ENCODE data around the gene FKBP11. TPM values are rescaled to one million over a fixed set of nuclear protein-coding genes. Genes with fewer than 3 reads are reported as not detected.
A peak's percentile ranks its signal among the peaks of the same experiment; 100 is the strongest.

Gene FKBP11
- total RNA-seq, 2 experiments from 2014 or later = 96.2 to 100 TPM

GRCh38 chr12:48961801-48962200, 36.5 kb upstream of the FKBP11 start:
- no peaks in the 10 kb centered on the region for H3K36me3 Mint-ChIP-seq (ENCODE audit: low read depth)
- intact Hi-C loops (cut with micrococcal nuclease) = no loop called here
- DNase-seq = no peak
- ChIA-PET POLR2A (interaction anchor here (1.4 to 2.2 kb wide), 2 partner anchors 16 to 27 kb away, joined by 4 to 6 read pairs; partner anchors contain the start of gene WNT1), CTCF (interaction anchor here (1.9 to 51.8 kb wide), 2 partner anchors 17 to 35 kb away, joined by 5 to 896 read pairs; partner anchors contain the start of gene DDN)
- H3K27ac Mint-ChIP-seq = no peak overlapping the region
- H3K4me3 Mint-ChIP-seq = no peak overlapping the region
- no peaks in the 10 kb centered on the region for H3K9me3 Mint-ChIP-seq
- no peak for ATAC-seq
- TF ChIP-seq CTCF (IDR thresholded peaks at IDR 0.05) = no peak
- peaks cover 7% of the 10 kb centered on the region for H3K4me1 Mint-ChIP-seq (ENCODE audit: low read depth)
- H3K27me3 Mint-ChIP-seq = peaks cover 7% of the 10 kb centered on the region

- H3K4me3 Mint-ChIP-seq = no peak overlapping the region
- H3K27me3 Mint-ChIP-seq = peaks cover 7% of the 10 kb centered on the region
- no peak overlapping the region for H3K27ac Mint-ChIP-seq
- intact Hi-C loops (cut with micrococcal nuclease) = no loop called here
- no peak for ATAC-seq
- H3K4me1 Mint-ChIP-seq (ENCODE audit: low read depth) = peaks cover 10% of the 10 kb centered on the region
- no peaks in the 10 kb centered on the region for H3K9me3 Mint-ChIP-seq
- POLR2A ChIA-PET = interaction anchor here (1.4 to 2.2 kb wide), 2 partner anchors 17 to 27 kb away, joined by 4 to 6 read pairs; partner anchors contain the start of gene WNT1
- CTCF ChIA-PET = interaction anchor here (51.8 kb wide), 1 partner anchor 35 kb away, joined by 896 read pairs; the partner anchor contains the start of gene DDN
- no peak for DNase-seq
- no peak for TF ChIP-seq CTCF (IDR thresholded peaks at IDR 0.05)
- H3K36me3 Mint-ChIP-seq (ENCODE audit: low read depth) = no peaks in the 10 kb centered on the region
Measured at GRCh38 chr12:48961331-48961730, 36.0 kb upstream of the FKBP11 start.

- TF ChIP-seq CTCF (IDR thresholded peaks at IDR 0.05) = no peak
- no peaks in the 10 kb centered on the region for H3K9me3 Mint-ChIP-seq
- no peak overlapping the region for H3K27ac Mint-ChIP-seq
- DNase-seq (no peak), ATAC-seq (no peak)
- H3K4me1 Mint-ChIP-seq (ENCODE audit: low read depth) = peaks cover 15% of the 10 kb centered on the region
- no peak overlapping the region for H3K4me3 Mint-ChIP-seq
- no peaks in the 10 kb centered on the region for H3K36me3 Mint-ChIP-seq (ENCODE audit: low read depth)
- intact Hi-C loops (cut with micrococcal nuclease) = no loop called here
- ChIA-PET POLR2A (interaction anchor here (2.2 kb wide), 1 partner anchor 17 kb away, joined by 6 read pairs; the partner anchor contains the start of gene WNT1), CTCF (interaction anchor here (51.8 kb wide), 1 partner anchor 36 kb away, joined by 896 read pairs; the partner anchor contains the start of gene DDN)
- H3K27me3 Mint-ChIP-seq = peaks cover 7% of the 10 kb centered on the region
Measured at GRCh38 chr12:48960834-48961233, 35.5 kb upstream of the FKBP11 start.

- POLR2A ChIA-PET = interaction anchor here (0.7 to 2.0 kb wide), 8 partner anchors 10 to 173 kb away, joined by 3 to 14 read pairs (median 4); partner anchors contain the start of genes FKBP11 and TUBA1B
- no peak for TF ChIP-seq CTCF (IDR thresholded peaks at IDR 0.05)
- no peaks in the 10 kb centered on the region for H3K9me3 Mint-ChIP-seq
- ATAC-seq (no peak), DNase-seq (no peak)
- H3K36me3 Mint-ChIP-seq (ENCODE audit: low read depth) = peaks cover 1% of the 10 kb centered on the region
- CTCF ChIA-PET = interaction anchor here (0.9 to 51.8 kb wide), 15 partner anchors 11 to 130 kb away, joined by 3 to 896 read pairs (median 5); partner anchors contain the start of genes DDN, RHEBL1, WNT1 and WNT10B
- intact Hi-C loops (cut with micrococcal nuclease) = no loop called here
- peaks cover 7% of the 10 kb centered on the region for H3K27me3 Mint-ChIP-seq
- H3K4me1 Mint-ChIP-seq (ENCODE audit: low read depth) = peaks cover 25% of the 10 kb centered on the region
- H3K27ac Mint-ChIP-seq = no peak overlapping the region
- peak overlapping the region; percentile 96 for H3K4me3 Mint-ChIP-seq
Measured at GRCh38 chr12:48958049-48958388, 32.7 kb upstream of the FKBP11 start.
